Measurements from ENCODE around the gene ST6GALNAC1.

ST6GALNAC1 gene

DNA sequence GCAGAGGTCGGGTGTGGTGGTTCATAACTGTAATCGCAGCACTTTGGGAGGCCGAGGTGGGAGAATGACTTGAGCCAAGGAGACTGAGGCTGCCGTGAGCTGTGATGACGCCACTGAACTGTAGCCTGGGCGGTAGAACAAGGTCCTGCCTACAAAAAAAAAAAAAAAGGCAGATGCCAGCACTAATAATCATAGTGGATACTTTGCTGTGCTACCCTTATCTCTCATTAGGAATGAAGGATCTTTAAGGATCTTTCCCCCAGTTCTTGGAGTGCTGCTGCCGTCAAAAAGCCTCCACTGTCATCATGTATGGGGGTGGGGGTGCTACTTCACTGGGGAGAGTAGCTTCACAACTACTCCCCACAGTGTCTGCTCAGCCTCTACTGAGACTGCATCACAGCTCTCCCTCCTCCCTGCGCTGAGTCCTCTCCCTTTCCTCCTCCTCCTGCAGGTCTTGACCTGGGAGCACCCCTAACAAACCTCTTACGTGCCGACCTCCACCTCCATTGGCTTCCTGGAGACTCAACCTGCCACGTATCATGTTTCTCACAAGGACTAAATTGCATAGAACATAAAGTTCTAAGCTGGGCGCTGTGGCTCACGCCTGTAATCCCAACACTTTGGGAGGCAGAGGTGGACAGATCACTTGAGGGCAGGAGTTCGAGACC lies 24.4 kb upstream of the ST6GALNAC1 start:
- TF ChIP-seq CTCF (IDR thresholded peaks at IDR 0.05) = no peak

DNA sequence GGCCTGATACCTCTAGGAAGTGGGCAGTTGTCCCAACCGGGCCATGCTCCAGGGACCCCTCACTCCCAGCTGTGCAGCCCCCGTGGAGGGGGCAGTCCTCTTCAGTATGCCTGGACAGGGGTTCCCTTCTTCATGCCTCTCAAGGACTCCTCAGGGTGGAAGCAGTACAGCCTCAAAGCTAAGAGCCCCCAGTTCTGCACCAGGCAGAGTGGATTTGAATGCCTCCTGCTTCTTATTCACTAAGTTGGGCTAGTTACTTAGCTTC lies 23.9 kb upstream of the ST6GALNAC1 start:
- TF ChIP-seq CTCF (IDR thresholded peaks at IDR 0.05) = no peak

- no peak for TF ChIP-seq CTCF (IDR thresholded peaks at IDR 0.05)
Observed at GRCh38 chr17:76660656-76661042, 17.1 kb upstream of the ST6GALNAC1 start.

- TF ChIP-seq CTCF (IDR thresholded peaks at IDR 0.05) = no peak
Observed at GRCh38 chr17:76659928-76660655, 16.5 kb upstream of the ST6GALNAC1 start.

- TF ChIP-seq CTCF (IDR thresholded peaks at IDR 0.05) = no peak
Observed at GRCh38 chr17:76658242-76658662, 14.7 kb upstream of the ST6GALNAC1 start.

- no peak for TF ChIP-seq CTCF (IDR thresholded peaks at IDR 0.05)
Observed at GRCh38 chr17:76657505-76658241, 14.1 kb upstream of the ST6GALNAC1 start.

DNA sequence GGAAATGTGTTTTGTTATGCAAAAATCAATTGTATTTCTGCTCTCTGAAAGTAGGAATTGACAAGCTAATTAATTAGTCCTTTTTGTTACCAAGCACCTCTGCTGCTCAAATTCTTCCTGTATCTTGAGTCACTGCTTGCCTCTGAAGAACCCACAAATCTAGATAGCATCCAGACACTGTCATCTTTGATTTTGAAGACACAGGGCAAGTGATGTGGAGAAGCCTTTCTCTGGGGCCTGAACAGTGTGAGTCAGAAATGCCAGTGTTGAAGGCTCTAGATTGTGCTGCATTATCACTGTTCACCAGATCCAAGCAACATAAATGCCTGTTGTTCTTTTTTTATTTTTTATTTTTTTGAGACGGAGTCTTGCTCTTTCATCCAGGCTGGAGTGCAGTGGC lies 10.9 kb upstream of the ST6GALNAC1 start:
- TF ChIP-seq CTCF (IDR thresholded peaks at IDR 0.05) = no peak
